HEK293 (cell line): ENCODE measurements around the gene PRDM11.

Experiments used
- CTCF ChIA-PET: fragments of 350-600 bp; formaldehyde crosslinking; extraction: SDS; loops from one replicate; lab custom pipeline; 2021; ENCODE audit warnings: antibody characterized with exemption; lab: Yijun Ruan, JAX
- POLR2A ChIA-PET: fragments of 300-600 bp; formaldehyde crosslinking; extraction: SDS; loops from one replicate; lab custom pipeline; 2020; ENCODE audit warnings: antibody characterized with exemption, inconsistent platforms; lab: Yijun Ruan, JAX
- H3K27ac ChIP-seq: fragments of 200-500 bp; sonication (Bioruptor generic); 2 replicates; pipeline ENCODE4 v1.5.1; 2014; ENCODE audit warnings: low read depth, low read length, control low read depth, inconsistent platforms; ENCODE audit errors: extremely low read depth
- H3K36me3 ChIP-seq, 2 experiments: fragments of 200-500 bp in 1 of 2; sonication (Bioruptor generic) in 1 of 2; 1 replicate in 1 of 2; 2 replicates in 1 of 2; pipeline ENCODE4 v1.5.1; 2014 to 2017; ENCODE audit warnings: inconsistent platforms in 2 of 2, low read length in 2 of 2; ENCODE audit not compliant: control insufficient read depth in 2 of 2, insufficient read depth in 1 of 2
- H3K4me1 ChIP-seq: fragments of 200-500 bp; sonication (Bioruptor generic); 2 replicates; pipeline ENCODE4 v1.5.1; 2014; ENCODE audit warnings: mild to moderate bottlenecking, low read length, inconsistent platforms; ENCODE audit not compliant: control insufficient read depth, insufficient read depth
- H3K4me3 ChIP-seq: 2 replicates; pipeline ENCODE4 v1.5.1; 2011; ENCODE audit warnings: low read depth, mild to moderate bottlenecking, control low read depth, low read length, moderate library complexity
- H3K9me3 ChIP-seq: fragments of 200-500 bp; sonication (Bioruptor generic); 2 replicates; pipeline ENCODE4 v1.5.1; 2014; ENCODE audit warnings: low read depth, low read length, inconsistent platforms; ENCODE audit not compliant: control insufficient read depth, insufficient read depth
- BCL11A ChIP-seq: fragments of 450-650 bp; formaldehyde crosslinking; IDR thresholded peaks from 2 replicates; pipeline ENCODE4 v1.5.1; 2016; ENCODE audit warnings: low read depth, missing biosample characterization, missing genetic modification characterization
- MZF1 ChIP-seq: fragments of 450-650 bp; formaldehyde crosslinking; IDR thresholded peaks from 2 replicates; pipeline ENCODE4 v1.5.1; 2017; ENCODE audit warnings: missing biosample characterization, missing genetic modification characterization, borderline replicate concordance
- PRDM4 ChIP-seq: fragments of 450-650 bp; formaldehyde crosslinking; IDR thresholded peaks from 2 replicates; pipeline ENCODE4 v1.5.1; 2017; ENCODE audit warnings: missing biosample characterization, missing genetic modification characterization
- ZBTB11 ChIP-seq: fragments of 450-650 bp; formaldehyde crosslinking; conservative IDR thresholded peaks from 2 replicates; pipeline ENCODE4 v1.5.1; 2016; ENCODE audit warnings: low read depth, missing biosample characterization, missing genetic modification characterization
- ZBTB21 ChIP-seq: fragments of 450-650 bp; formaldehyde crosslinking; IDR thresholded peaks from 2 replicates; pipeline ENCODE4 v1.5.1; 2017; ENCODE audit warnings: missing biosample characterization, missing genetic modification characterization
- ZBTB44 ChIP-seq: fragments of 450-650 bp; IDR thresholded peaks from 2 replicates; pipeline ENCODE4 v1.5.1; 2018; ENCODE audit warnings: missing biosample characterization, mild to moderate bottlenecking, missing genetic modification characterization
- ZFP69B ChIP-seq: fragments of 450-650 bp; formaldehyde crosslinking; IDR thresholded peaks from 2 replicates; pipeline ENCODE4 v1.5.1; 2016; ENCODE audit warnings: missing biosample characterization, missing genetic modification characterization
- ZNF133 ChIP-seq: fragments of 450-650 bp; formaldehyde crosslinking; IDR thresholded peaks from 2 replicates; pipeline ENCODE4 v1.5.1; 2016; ENCODE audit warnings: missing biosample characterization, missing genetic modification characterization
- ZNF140 ChIP-seq: fragments of 450-650 bp; formaldehyde crosslinking; IDR thresholded peaks from 2 replicates; pipeline ENCODE4 v1.5.1; 2016; ENCODE audit warnings: missing biosample characterization, missing genetic modification characterization
- ZNF157 ChIP-seq: fragments of 450-650 bp; formaldehyde crosslinking; IDR thresholded peaks from 2 replicates; pipeline ENCODE4 v1.5.1; 2016; ENCODE audit warnings: missing biosample characterization, missing genetic modification characterization
- ZNF2 ChIP-seq: fragments of 450-650 bp; formaldehyde crosslinking; IDR thresholded peaks from 2 replicates; pipeline ENCODE4 v1.5.1; 2016; ENCODE audit warnings: missing biosample characterization, missing genetic modification characterization
- ZNF214 ChIP-seq: fragments of 450-650 bp; formaldehyde crosslinking; IDR thresholded peaks from 2 replicates; pipeline ENCODE4 v1.5.1; 2017; ENCODE audit warnings: missing biosample characterization, mild to moderate bottlenecking, missing genetic modification characterization, borderline replicate concordance
- ZNF24 ChIP-seq: fragments of 450-650 bp; formaldehyde crosslinking; IDR thresholded peaks from 2 replicates; pipeline ENCODE4 v1.5.1; 2016; ENCODE audit warnings: missing biosample characterization, missing genetic modification characterization
- ZNF26 ChIP-seq: fragments of 450-650 bp; formaldehyde crosslinking; IDR thresholded peaks from 2 replicates; pipeline ENCODE4 v1.5.1; 2016; ENCODE audit warnings: missing biosample characterization, missing genetic modification characterization
- ZNF280C ChIP-seq: fragments of 450-650 bp; formaldehyde crosslinking; IDR thresholded peaks from 2 replicates; pipeline ENCODE4 v1.5.1; 2016; ENCODE audit warnings: missing biosample characterization, missing genetic modification characterization
- ZNF302 ChIP-seq: fragments of 450-650 bp; formaldehyde crosslinking; IDR thresholded peaks from 2 replicates; pipeline ENCODE4 v1.5.1; 2016; ENCODE audit warnings: missing biosample characterization, missing genetic modification characterization, low read depth
- ZNF426 ChIP-seq: fragments of 450-650 bp; formaldehyde crosslinking; IDR thresholded peaks from 2 replicates; pipeline ENCODE4 v1.5.1; 2017; ENCODE audit warnings: missing biosample characterization, missing genetic modification characterization, mild to moderate bottlenecking, inconsistent platforms, moderate library complexity
- ZNF792 ChIP-seq: fragments of 450-650 bp; formaldehyde crosslinking; IDR thresholded peaks from 2 replicates; pipeline ENCODE4 v1.5.1; 2016; ENCODE audit warnings: missing biosample characterization, missing genetic modification characterization

Gene PRDM11

GRCh38 chr11:45259592-45259991, 113.2 kb downstream of the PRDM11 start:
- no peak overlapping the region for H3K4me3 ChIP-seq
- POLR2A ChIA-PET: interaction anchor here (0.5 kb wide), 1 partner anchor 13 kb away, joined by 4 read pairs; no protein-coding TSS in a partner anchor
- no peak overlapping the region for H3K27ac ChIP-seq
- CTCF ChIA-PET: interaction anchor here (0.6 to 1.1 kb wide), 3 partner anchors 26 to 333 kb away, joined by 3 read pairs; no protein-coding TSS in a partner anchor
- H3K36me3 ChIP-seq: no peaks in the 10 kb centered on the region
- TF ChIP-seq ZNF140 (tag by site-specific recombination) (no peak), BCL11A (no peak), ZNF792 (tag by site-specific recombination) (no peak), ZNF280C (no peak), ZNF302 (no peak), MZF1 (tag by site-specific recombination) (no peak)
- no peaks in the 10 kb centered on the region for H3K9me3 ChIP-seq
- no peaks in the 10 kb centered on the region for H3K4me1 ChIP-seq

- Histone ChIP-seq H3K27ac (no peak overlapping the region), H3K4me3 (no peak overlapping the region), H3K9me3 (no peaks in the 10 kb centered on the region)
- CTCF ChIA-PET: interaction anchor here (0.6 to 1.0 kb wide), 2 partner anchors 78 to 334 kb away, joined by 4 to 6 read pairs; no protein-coding TSS in a partner anchor
- POLR2A ChIA-PET: no interaction called here
- no peak for TF ChIP-seq ZNF26 (tag by site-specific recombination)
- TF ChIP-seq ZBTB11: no peak
- no peak for TF ChIP-seq ZNF133
- TF ChIP-seq ZNF2: no peak
- no peak for TF ChIP-seq ZFP69B (tag by site-specific recombination)
- TF ChIP-seq ZBTB44 (tag by site-specific recombination): no peak
- TF ChIP-seq, all 188 proteins: peak for 0
- Histone ChIP-seq H3K4me1 (no peaks in the 10 kb centered on the region), H3K36me3 (no peaks in the 10 kb centered on the region)
These were observed 113.6 kb downstream of the PRDM11 start for GRCh38 chr11:45260071-45260470.

- CTCF ChIA-PET: interaction anchor here (1.5 kb wide), 1 partner anchor 153 kb away, joined by 3 read pairs; no protein-coding TSS in a partner anchor
- Histone ChIP-seq H3K9me3 (no peaks in the 10 kb centered on the region), H3K4me3 (no peak overlapping the region), H3K36me3 (no peaks in the 10 kb centered on the region), H3K4me1 (no peaks in the 10 kb centered on the region), H3K27ac (no peak overlapping the region)
- POLR2A ChIA-PET: no interaction called here
- TF ChIP-seq ZNF426 (tag by site-specific recombination) (no peak), ZNF24 (tag by site-specific recombination) (no peak), PRDM4 (tag by site-specific recombination) (no peak), ZNF157 (no peak), ZNF214 (tag by site-specific recombination) (no peak), ZBTB21 (tag by site-specific recombination) (no peak)
These were observed 116.5 kb downstream of the PRDM11 start for GRCh38 chr11:45262900-45263299.
